Kasumi-1 (cell line): ENCODE measurements around the gene RALGAPA1.
"Not testable (repeated sequence)": the region's sequence is repeated elsewhere in the genome, so short reads cannot be mapped to it uniquely, and the experiment has no call there.

ENCODE experiments used
- DNase-seq, 2 experiments: peaks; one replicate each; lab custom pipeline; 2025; lab: John Stamatoyannopoulos, UW

Gene RALGAPA1

DNA sequence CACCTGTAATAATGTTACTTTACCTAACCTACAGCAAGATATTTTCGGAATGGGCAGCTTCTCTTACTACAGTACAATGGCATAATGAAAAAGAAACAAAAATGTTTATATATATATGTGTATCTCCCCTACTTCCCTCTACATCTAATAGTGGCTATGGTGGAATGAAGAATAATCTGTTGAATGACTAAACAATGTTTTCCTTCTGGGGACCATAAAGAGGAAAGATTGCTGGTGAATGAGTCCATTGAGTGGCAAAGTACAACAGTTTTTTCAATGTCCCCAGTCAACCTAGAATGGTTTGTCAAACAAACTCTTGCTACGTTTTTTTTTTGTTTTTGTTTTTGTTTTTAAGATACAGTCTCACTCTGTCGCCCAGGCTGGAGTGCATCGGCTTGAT, 47.2 kb downstream of the RALGAPA1 start:
- no peak for DNase-seq

DNA sequence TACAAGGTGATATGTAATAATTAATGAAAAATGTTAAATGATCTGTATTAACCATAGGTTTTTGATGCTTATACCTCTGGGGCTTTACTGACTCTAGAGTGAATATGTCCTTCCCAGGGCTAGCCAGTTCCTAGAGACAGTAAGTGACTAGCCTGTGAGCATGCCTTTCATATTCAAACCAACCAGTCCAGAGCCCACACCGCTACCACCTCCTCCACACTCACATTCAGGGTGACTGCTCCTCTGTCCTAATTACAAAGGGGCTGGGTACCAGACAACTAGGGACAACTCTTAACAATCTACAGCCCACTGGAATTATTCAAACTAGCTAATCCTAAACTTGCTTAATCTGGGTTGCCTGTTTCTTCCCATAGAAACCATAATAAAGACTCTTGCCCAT, 49.0 kb downstream of the RALGAPA1 start:
- no peak for DNase-seq

DNA sequence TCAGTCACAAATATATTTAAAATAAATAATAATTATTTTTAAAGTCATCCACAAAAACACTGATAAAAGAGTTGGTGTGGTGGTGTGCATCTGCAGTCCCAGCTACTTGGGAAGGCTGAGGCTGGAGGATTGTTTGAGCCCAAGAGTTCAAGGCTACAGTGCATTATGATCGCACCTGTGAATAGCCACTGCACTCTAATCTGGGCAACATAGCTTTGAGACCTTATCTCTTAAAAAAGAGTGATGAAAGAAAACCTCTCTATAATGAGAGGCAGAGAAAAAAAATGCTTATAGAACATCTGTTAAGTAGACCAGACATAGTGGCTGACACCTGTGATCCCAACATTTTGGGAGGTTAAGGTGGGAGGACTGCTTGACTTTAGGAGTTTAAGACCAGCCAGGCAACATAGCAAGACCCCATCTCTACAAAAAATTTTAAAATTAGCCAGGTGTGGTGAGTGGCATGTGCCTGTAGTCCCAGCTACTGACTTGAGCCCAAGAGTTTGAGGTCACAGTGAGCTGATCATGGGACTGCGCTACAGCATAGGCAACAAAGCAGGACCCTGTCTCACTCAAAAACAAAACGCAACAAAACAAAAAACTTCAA, 50.5 kb downstream of the RALGAPA1 start:
- no peak for DNase-seq

DNA sequence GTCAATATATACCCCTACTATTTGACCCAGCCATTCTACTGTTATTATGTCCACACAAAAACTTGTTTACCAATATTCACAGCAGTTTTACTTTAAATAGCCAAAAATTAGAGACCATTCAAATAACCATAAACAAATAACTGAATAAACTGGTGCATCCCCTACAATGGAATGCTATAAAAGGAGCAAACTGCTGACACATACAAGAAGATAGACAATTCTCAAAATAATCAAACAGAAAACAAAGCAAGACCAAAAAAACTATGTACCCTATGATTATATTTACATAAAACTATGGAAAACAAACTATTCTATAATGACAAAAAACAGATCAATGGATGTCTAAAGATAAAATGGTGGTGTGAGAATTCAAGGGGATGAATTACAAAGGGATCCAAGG, 54.4 kb downstream of the RALGAPA1 start:
- no peak for DNase-seq

DNA sequence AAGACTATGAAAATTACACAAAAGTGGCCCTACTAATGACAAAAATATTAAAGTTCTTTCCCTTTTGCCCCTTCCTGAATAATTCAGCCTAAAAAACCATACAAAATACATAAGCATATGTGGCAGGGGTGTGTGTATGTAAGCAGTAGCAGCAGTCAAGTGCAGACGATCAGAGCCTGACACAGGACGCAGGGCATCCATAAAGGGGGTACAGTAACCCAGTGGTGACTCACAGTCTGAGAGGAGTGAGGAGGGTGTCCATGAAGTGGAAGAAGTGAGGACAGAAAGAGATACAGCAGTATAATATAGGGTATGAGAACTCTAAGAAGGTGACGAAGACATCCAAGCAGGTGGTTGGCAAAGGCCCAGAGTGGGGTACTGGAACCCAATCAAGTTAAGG, 56.7 kb downstream of the RALGAPA1 start:
- no peak for DNase-seq

DNA sequence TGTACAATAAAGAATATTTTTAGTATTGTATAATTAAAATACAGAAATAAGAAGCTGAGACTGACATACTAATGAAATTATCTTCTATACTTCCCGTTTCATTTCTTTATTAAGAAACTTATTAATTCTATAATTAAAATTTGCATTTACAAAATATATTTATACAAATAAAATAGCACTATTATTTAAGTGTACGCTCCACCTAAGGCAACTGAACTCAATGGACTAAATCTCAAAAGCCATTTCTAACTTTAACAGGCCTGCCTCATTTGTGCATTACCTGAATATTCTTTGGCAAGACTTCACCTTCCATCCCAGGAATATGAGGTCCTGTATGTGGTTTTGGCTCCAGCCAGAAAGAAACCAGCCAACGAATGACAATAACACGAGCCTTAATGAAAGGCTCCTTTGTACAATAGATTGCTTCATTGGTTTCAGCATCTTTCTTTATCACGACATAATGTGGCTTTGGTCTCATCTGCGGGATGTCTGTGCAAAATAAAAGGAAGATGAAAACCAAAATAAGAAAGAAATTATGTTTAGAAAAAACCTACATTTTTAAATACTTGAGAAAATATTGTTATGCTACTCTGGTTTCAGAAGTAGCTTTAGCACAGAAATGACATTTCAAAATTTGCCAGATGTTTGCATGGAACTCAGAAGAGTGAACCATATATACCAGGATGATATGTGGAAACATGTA, 58.7 kb downstream of the RALGAPA1 start:
- DNase-seq, result no peak

DNA sequence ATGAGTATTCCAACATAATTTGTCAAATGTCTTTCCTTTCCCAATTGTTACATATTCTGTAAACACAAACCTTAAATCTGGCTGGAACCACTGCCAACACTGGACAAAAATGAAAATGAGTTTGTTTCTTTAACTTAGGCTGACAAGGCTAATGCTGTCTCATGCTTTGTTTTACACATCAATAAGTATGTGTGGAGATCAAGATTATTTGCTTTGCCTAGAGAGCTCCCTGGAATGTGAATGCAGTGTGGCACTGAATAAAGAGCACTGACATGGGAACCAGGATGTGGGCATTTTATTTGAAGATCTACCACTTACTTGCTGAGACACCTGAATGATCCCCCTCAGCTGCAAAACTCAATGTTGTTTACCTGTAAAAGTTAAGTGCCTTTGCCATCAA, 61.7 kb downstream of the RALGAPA1 start:
- no peak for DNase-seq

DNA sequence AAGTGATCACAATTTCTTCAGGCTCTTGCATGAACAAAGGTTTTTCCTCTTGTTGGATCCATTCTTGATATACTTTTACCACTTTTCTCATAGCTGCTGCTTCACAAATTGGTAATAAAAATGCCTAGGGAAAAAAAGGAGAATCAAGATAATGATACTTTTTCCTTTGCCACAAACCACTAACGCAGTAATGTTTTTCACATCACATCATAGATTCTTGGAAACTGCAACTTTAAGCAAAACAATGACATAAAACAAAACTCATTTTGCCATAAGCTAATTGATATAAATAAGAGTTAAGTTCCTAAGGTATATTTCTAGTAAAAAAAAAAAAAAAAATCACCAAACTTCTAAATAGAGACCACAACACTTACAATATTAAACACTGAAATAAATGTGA, 66.7 kb downstream of the RALGAPA1 start:
- no peak for DNase-seq

DNA sequence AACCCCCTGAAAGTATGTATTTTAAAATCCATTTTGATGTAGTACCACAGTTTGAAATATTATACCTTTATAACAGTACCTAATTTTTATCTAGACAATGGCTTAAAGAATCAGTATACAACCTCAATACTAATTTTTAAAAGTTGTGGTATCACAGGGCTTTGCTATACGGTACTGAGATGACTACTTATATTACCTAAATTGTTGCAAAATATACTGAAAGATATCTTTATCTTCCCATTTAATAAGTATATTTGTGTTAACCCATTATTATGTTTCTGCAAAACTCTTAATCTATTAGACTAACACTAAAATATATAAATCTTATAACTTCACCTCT, 67.1 kb downstream of the RALGAPA1 start:
- no peak for DNase-seq

DNA sequence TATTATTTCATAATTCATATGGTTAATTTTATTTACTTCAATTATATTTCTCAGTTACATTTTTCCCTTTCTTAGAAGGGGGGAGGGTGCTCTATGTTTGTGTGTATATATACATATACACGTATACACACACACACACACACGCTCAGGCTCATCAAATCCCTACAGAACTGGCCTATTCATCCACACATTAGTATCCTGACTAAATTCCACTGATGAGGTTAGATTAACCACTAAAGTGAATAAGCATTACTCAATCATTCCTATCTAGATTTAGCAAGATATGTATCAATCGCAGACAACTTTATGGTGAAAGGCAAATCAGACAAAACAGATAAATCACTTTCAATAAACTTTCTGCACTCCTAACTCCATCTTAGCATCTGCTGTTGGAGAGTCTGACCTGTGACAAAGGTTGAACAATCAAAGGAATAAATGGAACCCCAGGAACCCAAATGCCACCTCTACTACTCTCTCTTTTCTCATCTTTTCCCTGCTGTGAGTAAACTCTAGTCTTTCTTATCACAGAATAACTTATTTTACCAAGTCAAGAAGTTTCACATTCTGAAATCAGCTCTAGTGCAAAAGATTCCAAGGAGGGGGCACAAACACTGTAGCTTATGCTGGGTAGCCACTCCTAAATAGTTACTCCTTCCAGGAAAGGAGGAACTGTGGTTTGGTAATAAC, 67.6 kb downstream of the RALGAPA1 start:
- no peak for DNase-seq

DNA sequence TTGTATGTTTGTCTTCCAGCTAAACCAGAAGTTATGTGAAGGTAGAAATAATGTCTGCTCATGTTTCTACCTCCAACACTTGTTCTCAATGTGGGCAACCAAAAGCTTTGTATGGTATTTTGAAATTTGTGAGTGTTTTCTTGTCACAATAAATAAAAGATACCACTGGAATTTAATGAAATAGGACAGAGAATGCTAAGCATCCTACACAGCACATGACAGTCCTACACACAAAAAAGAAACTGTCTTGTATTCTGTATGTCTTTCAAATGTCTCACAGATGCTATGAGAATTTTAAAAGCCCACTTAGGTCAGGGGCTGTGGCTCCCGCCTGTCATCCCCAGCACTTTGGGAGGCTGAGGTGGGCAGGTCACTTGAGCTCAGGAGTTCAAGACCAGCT, 68.9 kb downstream of the RALGAPA1 start:
- DNase-seq, result no peak

DNA sequence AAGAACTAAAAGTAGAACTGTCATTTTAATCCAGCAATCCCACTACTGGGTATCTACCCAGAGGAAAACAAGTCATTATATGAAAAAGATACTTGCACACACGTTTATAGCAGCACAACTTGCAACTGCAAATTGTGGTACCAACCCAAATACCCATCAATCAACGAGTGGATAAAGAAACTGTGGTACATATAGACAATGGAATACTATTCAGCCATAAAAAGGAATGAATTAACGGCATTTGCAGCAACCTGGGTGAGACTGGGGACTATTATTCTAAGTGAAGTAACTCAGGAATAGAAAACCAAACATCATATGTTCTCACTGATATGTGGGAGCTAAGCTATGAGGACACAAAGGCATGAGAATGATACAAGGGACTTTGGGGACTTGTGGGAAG, 73.9 kb downstream of the RALGAPA1 start:
- not testable (repeated sequence) for DNase-seq

DNA sequence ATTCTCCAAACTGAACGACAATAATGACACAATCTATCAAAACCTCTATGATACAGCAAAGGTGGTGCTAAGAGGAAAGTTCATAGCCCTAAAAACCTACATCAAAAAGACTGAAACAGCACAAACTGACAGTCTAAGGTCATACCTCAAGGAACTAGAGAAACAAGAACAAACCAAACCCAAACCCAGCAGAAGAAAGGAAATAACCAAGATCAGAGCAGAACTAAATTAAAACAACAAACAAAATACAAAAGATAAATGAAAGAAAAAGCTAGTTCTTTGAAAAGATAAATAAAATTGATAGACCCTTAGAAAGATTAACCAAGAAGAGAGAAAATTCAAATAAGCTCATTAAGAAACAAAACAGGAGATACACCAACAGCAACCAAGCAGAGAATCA, 75.6 kb downstream of the RALGAPA1 start:
- not testable (repeated sequence) for DNase-seq

DNA sequence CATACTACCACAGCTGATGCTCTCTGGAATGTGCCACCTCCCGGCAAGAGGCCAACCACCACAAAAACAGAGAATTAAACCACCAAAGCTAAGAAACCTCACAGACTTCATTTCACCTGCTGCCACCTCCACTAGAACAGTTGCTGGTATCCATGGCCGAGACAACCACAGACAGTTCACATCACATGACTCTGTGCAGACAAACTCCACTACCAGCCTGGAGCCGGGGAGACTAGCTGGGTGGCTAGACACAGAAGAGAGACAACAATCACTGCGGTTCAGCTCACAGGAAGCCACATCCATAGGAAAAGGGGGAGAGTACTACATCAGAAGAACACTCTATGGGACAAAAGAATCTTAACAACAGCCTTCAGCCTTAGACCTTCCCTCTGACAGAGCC, 78.2 kb downstream of the RALGAPA1 start:
- no peak for DNase-seq

DNA sequence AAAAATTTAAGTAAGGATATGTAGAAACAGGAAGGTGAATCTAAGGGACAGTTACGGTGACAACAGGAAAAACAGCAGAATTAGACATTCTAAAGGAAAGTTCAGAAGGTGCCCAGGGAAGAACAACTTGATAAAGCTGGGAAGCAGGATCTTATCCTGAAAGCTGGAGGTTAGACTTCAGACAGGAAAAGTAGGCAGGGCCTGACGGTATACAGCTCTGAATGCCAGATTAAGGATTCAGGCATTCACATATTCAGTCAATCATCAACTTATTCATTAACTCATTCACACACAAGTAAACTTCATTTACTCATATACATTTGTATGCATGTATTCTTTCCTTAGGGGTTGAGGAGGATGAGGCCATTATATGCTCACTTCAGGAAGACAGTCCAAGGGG, 81.3 kb downstream of the RALGAPA1 start:
- no peak for DNase-seq

DNA sequence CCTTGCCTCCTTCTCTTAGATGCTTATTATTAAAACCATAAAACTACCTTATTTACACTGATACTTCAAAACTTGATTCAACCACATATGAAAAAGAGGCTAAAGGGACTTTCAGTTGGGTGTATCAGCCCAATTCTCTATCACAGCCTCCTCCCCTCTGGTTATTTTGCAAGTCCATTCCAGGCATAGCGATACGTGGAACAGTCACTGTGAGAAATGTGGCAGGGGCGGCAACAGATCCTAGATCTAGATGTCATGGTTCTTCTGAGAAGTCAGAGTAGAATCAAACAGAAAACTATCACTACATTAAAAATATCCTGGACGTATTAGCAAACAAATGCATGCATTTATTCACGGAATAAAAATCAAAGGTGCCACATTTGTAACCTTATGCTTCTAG, 83.2 kb downstream of the RALGAPA1 start:
- no peak for DNase-seq

DNA sequence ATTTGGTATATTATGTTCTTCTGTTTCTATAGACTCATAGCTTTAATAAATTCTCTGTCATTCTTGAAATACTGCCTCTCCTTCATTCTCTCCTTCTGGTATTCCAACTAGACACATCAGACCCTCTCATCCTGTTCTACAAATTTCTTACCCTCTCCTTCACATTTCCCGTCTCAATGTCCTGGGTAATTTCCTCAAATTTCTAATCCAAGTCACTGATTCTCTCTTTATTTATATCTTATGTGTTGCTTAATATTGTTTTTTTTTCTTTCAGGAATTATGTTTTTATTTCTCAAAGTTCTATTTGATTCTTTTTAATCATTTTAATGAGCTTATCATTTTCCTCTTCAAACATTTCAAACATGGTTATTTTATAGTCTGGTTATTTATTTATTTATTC, 94.0 kb downstream of the RALGAPA1 start:
- DNase-seq, result no peak

DNA sequence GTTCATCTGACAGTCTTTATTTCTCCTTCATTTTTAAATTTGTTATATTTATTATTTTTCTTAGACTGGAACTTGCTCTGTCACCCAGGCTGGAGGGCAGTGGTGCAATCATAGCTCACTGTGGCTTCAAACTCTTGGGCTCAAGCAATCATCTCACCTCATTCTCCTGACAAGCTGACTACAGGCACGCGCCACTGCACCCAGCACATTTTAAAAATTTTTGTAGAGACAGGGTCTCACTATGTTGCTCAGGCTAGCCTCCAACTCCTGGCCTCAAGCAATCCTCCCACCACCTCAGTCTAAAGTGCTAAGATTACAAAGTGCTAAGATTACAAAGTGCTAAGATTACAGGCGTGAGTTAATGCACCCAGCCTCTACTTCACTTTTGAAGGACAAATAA, 96.6 kb downstream of the RALGAPA1 start:
- DNase-seq, result no peak

DNA sequence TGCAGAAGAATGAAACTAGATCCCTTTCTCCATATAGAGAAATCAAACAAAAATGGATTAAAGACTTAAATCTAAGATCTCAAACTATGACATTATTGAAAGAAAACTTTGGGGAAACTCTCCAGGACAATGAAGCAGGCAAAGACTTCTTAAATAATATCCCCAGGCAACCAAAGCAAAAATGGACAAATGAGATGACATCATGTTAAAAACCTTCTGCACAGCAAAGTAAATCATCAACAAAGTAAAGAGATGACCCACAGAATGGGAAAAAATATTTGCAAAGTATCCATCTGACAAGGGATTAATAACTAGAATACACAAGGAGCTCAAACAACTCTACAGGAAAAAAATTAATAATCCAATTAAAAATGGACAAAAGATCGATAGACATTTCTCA, 101.0 kb downstream of the RALGAPA1 start:
- no peak for DNase-seq

DNA sequence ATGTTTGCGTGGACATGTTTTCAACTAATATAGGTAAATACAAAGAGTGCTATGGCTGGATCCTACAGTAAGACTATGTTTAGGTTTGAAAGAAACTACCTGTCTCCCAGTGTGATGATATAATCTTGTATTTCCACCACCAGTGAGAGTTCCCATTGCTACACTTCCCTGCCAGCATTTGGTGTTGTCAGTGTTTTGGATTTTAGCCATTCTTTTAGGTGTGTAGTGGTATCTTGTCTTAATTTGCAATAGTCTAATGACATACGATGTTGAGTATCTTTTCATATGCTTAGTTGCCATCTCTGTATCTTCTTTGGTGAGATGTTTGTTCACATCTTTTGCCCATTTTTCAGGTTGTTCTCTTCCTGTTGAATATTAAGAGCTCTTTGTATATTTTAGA, 103.5 kb downstream of the RALGAPA1 start:
- no peak for DNase-seq

DNA sequence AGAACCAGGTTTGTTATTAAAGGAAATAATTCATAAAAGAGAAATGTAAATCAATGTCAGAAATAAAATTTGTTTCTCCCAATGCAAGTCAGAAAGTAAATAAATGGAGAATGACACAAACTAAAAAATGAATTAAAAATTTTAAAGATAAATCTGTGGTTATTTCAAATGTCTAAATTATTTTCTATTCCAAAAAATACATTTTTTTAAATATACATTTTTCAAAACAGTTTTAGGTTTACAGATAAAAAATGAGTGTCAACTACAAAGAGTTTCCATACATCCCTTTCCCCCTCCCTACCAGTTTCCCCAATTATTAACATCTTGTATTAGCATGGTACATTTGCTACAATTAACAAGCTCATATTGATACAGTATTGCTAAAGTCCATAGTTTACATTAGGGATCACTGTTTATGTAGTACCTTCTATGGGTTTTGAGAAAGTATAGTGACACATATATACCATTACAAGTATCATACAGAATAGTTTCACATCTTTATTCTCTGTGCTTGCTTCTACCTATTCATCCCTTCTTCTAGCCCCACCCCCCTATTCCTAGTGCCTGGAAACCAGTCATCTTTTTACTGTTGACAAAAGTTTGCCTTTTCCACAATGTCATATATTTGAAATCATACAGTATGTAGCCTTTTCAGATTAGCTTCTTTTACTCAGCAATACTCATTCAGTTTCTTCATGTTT, 104.2 kb downstream of the RALGAPA1 start:
- no peak for DNase-seq

DNA sequence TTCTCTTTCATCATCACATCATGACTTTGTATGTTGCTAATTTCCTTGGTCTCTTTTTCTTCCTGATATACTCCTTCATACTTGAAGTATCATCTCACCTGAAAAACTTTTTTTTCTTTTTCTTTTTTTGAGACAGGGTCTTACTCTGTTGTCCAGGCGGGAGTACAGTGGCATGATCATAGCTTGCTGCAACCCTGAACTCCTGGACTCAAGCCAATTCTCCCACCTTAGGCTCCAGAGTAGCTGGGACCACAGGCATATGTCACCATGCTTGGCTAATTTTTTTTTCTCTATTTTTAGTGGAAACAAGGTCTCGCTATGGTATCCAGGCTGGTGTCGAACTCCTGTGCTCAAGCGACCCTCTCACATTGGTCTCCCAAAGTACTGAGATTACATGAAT, 107.6 kb downstream of the RALGAPA1 start:
- DNase-seq, result no peak

DNA sequence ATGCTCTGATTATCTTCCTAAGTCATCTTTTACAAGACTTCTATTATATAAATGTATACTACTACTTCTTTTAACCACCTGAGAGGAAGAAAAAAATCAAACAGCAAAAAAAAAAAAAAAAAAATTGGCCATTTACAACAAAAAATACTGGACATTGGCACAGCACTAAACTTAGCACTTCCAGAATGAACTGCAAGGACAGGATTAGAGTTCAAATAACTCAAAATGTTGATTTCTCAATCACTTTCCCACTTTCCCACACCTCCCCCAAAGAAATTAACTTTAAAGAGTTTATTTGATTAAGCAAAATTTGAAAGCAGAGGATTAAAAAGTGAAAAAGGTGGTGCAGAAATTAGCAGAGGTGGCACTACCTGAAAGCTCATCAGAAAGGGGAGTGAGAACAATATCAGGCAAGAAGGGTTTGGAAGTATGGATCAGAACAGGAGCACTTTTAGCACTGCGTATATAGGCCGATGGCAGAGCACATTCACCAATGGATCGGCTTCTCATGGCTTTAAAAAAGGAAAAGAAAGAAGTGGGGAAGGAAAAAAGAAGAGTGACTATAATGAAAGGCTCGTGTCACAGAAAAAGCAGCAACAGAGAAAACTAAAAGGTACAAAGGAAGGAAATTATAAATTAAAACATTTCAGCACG, 109.2 kb downstream of the RALGAPA1 start:
- no peak for DNase-seq
